Gastrocnemius medialis (tissue), 4 donors: Measurements from ENCODE around the gene CDK14.

Experiments
- POLR2A ChIP-seq, 2 donors: fragments of 450-650 bp; IDR thresholded peaks; one replicate each; pipeline ENCODE4 v1.6.1; 2017; ENCODE audit warnings: antibody characterized with exemption in 2 of 2, mild to moderate bottlenecking in 2 of 2, moderate library complexity in 2 of 2
- TF ChIP-seq, protein P1 (sequence below), 5 experiments: fragments of 450-650 bp in 3 of 5; fragments of 200-600 bp in 2 of 5; sonication (generic) in 2 of 5; IDR thresholded peaks in 4 of 5; conservative IDR thresholded peaks in 1 of 5; 1 replicate in 4 of 5; 2 replicates in 1 of 5; pipeline ENCODE4 v1.5.1; 2016 to 2019; ENCODE audit warnings: antibody characterized with exemption in 5 of 5, mild to moderate bottlenecking in 3 of 5, moderate library complexity in 3 of 5

DNA sequence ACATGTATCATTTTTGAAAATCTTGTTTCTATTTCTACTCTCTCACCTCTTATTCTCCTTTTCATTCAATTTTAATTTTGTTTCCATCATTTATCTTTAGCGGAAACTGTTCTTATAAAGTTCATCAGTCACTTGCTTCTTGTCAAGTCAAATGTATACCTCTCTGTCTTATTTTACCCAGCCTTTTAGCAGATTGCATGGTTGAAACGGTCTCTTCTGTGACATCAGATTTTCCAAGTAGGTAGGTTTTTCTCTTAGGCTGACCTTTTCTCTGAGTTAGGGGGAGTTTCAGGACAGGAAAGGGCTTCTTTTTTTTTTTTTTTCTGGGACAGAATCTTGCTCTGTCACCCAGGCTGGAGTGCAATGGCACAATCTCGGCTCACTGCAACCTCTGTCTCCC is 195.5 kb downstream of the CDK14 start:
- TF ChIP-seq, protein P1, sequence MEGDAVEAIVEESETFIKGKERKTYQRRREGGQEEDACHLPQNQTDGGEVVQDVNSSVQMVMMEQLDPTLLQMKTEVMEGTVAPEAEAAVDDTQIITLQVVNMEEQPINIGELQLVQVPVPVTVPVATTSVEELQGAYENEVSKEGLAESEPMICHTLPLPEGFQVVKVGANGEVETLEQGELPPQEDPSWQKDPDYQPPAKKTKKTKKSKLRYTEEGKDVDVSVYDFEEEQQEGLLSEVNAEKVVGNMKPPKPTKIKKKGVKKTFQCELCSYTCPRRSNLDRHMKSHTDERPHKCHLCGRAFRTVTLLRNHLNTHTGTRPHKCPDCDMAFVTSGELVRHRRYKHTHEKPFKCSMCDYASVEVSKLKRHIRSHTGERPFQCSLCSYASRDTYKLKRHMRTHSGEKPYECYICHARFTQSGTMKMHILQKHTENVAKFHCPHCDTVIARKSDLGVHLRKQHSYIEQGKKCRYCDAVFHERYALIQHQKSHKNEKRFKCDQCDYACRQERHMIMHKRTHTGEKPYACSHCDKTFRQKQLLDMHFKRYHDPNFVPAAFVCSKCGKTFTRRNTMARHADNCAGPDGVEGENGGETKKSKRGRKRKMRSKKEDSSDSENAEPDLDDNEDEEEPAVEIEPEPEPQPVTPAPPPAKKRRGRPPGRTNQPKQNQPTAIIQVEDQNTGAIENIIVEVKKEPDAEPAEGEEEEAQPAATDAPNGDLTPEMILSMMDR (IDR thresholded peaks at IDR 0.05 in 4 of 5, conservative IDR thresholded peaks at IDR 0.05 in 1 of 5): no peak
- no peak for TF ChIP-seq POLR2A (IDR thresholded peaks at IDR 0.05)
